K562 (cell line): ENCODE data around the gene CPZ. TPM values are rescaled to one million over a fixed set of nuclear protein-coding genes. Genes with fewer than 3 reads are reported as not detected.

Source experiments
- ATAC-seq: fragments of 200-7000 bp; cut with Tn5 transposase; 3 replicates; pipeline ENCODE4 v1.9.1; 2020; ENCODE audit warnings: moderate library complexity
- BruUV-seq: library from RNA; stranded (reverse); fragments of 400-500 nt; replicated peaks from 2 replicates; lab custom pipeline; 2021; lab: Mats Ljungman, UMichigan
- CTCF ChIA-PET: fragments of 300-600 bp; formaldehyde crosslinking; extraction: SDS; loops from one replicate; lab custom pipeline; 2021; ENCODE audit warnings: low intra/inter-chr PET ratio; lab: Yijun Ruan, JAX
- POLR2A ChIA-PET: fragments of 300-600, 350-650 bp; sonication (Branson Sonifier 250); formaldehyde crosslinking; extraction: SDS; loops from one replicate; lab custom pipeline; 2021; ENCODE audit warnings: antibody characterized with exemption, inconsistent platforms; lab: Yijun Ruan, JAX
- DNase-seq, 4 experiments: peaks; one replicate each; pipeline versions ENCODE4 v3.0.0 to v3.0.0-alpha.2; 2011 to 2018; ENCODE audit warnings: low spot score in 3 of 4, mixed read lengths in 3 of 4; ENCODE audit errors: extremely low read depth in 1 of 4
- FAIRE-seq: peaks from 2 replicates; lab custom pipeline; 2011; peaks lifted over from hg19 to GRCh38; lab: Jason Lieb, UNC
- H2AFZ ChIP-seq: 2 replicates; pipeline ENCODE4 v1.6.0; 2011; ENCODE audit warnings: low read depth, low read length, control low read depth, inconsistent platforms
- H3K27ac ChIP-seq: fragments of 200-600 bp; 3 replicates; pipeline ENCODE4 v1.8.0; 2011; ENCODE audit warnings: low read depth, mild to moderate bottlenecking, control low read depth, inconsistent platforms, low read length, moderate library complexity, mixed read lengths; ENCODE audit errors: extremely low read depth
- H3K27me3 ChIP-seq, 2 experiments: fragments of 300-600 bp in 1 of 2; 2 replicates in 1 of 2; 3 replicates in 1 of 2; pipeline versions ENCODE4 v1.6.0 to v1.8.0; 2011; ENCODE audit warnings: inconsistent platforms in 2 of 2, low read length in 2 of 2, mild to moderate bottlenecking in 1 of 2, mixed read lengths in 1 of 2, moderate library complexity in 1 of 2; ENCODE audit not compliant: control insufficient read depth in 2 of 2, insufficient read depth in 2 of 2
- H3K36me3 ChIP-seq: fragments of 300-600 bp; 3 replicates; pipeline ENCODE4 v1.8.0; 2011; ENCODE audit warnings: mild to moderate bottlenecking, low read length, inconsistent platforms; ENCODE audit not compliant: control insufficient read depth, insufficient read depth
- H3K4me1 ChIP-seq, 2 experiments: fragments of 200-600 bp in 1 of 2; replicated peaks in 1 of 2; 2 replicates in 1 of 2; 3 replicates in 1 of 2; pipeline versions ENCODE4 v1.5.1 to v1.8.0; 2011; ENCODE audit warnings: inconsistent platforms in 2 of 2, low read length in 2 of 2, mild to moderate bottlenecking in 1 of 2, mixed read lengths in 1 of 2, moderate library complexity in 1 of 2; ENCODE audit not compliant: control insufficient read depth in 2 of 2, insufficient read depth in 2 of 2
- H3K4me2 ChIP-seq: 2 replicates; pipeline ENCODE4 v1.6.1; 2011; ENCODE audit warnings: low read length, control low read depth, inconsistent platforms, mixed read lengths; ENCODE audit not compliant: insufficient read depth
- H3K4me3 ChIP-seq: fragments of 200-600 bp; sonication (generic), shearing (Covaris generic); 2 replicates; pipeline ENCODE4 v1.5.1; 2016; ENCODE audit warnings: control low read depth, inconsistent platforms
- H3K79me2 ChIP-seq: fragments of 200-600 bp; 3 replicates; pipeline ENCODE4 v1.8.0; 2011; ENCODE audit warnings: low read length, inconsistent platforms; ENCODE audit not compliant: control insufficient read depth, insufficient read depth
- H3K9ac ChIP-seq, 2 experiments: 2 replicates each; pipeline versions ENCODE4 v1.6.0 to v1.6.1; 2011; ENCODE audit warnings: low read depth in 2 of 2, low read length in 2 of 2, control low read depth in 1 of 2, inconsistent platforms in 1 of 2, mild to moderate bottlenecking in 1 of 2, mixed read lengths in 1 of 2; ENCODE audit not compliant: insufficient read depth in 1 of 2
- H3K9me1 ChIP-seq: one replicate; pipeline ENCODE4 v1.6.0; 2011; ENCODE audit warnings: inconsistent platforms, mild to moderate bottlenecking, low read length, moderate library complexity; ENCODE audit not compliant: control insufficient read depth, insufficient read depth
- H3K9me3 ChIP-seq: replicated peaks from 2 replicates; pipeline ENCODE4 v1.5.1; 2011; ENCODE audit warnings: low read depth, low read length, inconsistent platforms; ENCODE audit not compliant: control insufficient read depth, insufficient read depth
- H4K20me1 ChIP-seq: replicated peaks from 2 replicates; pipeline ENCODE4 v1.6.1; 2011; ENCODE audit warnings: low read length, inconsistent platforms, mixed read lengths; ENCODE audit not compliant: control insufficient read depth, insufficient read depth
- BRD4 ChIP-seq: fragments of 200-600 bp; sonication (generic); IDR thresholded peaks from 2 replicates; pipeline ENCODE4 v1.6.1; 2017; ENCODE audit warnings: inconsistent platforms
- CBX1 ChIP-seq: sonication (generic); IDR thresholded peaks from 2 replicates; pipeline ENCODE4 v1.6.1; 2016; ENCODE audit warnings: antibody characterized with exemption, low read depth, mild to moderate bottlenecking
- MTF1 ChIP-seq: fragments of 250-450 bp; sonication (Bioruptor Pico); IDR thresholded peaks from 2 replicates; pipeline ENCODE4 v1.9.0; 2021; ENCODE audit warnings: moderate library complexity, mild to moderate bottlenecking, inconsistent platforms, borderline replicate concordance
- RAD51 ChIP-seq: fragments of 450-650 bp; IDR thresholded peaks from 2 replicates; pipeline ENCODE4 v1.7.1; 2016; ENCODE audit warnings: low read depth, mild to moderate bottlenecking, borderline replicate concordance
- STAT5B ChIP-seq: fragments of 250-450 bp; sonication (Bioruptor Pico); IDR thresholded peaks from 2 replicates; pipeline ENCODE4 v1.8.0; 2021; ENCODE audit warnings: mild to moderate bottlenecking, inconsistent platforms
- WHSC1 ChIP-seq: IDR thresholded peaks from one replicate; pipeline ENCODE4 v1.6.1; 2012; ENCODE audit warnings: low read length, control low read depth, inconsistent platforms
- ZBTB8A ChIP-seq: fragments of 450-650 bp; IDR thresholded peaks from 2 replicates; pipeline ENCODE4 v1.6.1; 2018; ENCODE audit warnings: mild to moderate bottlenecking, moderate library complexity; ENCODE audit not compliant: partially characterized antibody
- ZFPM2 ChIP-seq: fragments of 250-450 bp; sonication (Bioruptor Pico); IDR thresholded peaks from 2 replicates; pipeline ENCODE4 v1.5.1; 2022; ENCODE audit warnings: mild to moderate bottlenecking
- ZKSCAN8 ChIP-seq: fragments of 200-800 bp; sonication (Bioruptor generic); IDR thresholded peaks from 2 replicates; pipeline ENCODE4 v1.6.1; 2016; ENCODE audit warnings: missing genetic modification characterization, missing compliant biosample characterization
- ZNF780A ChIP-seq: fragments of 250-450 bp; sonication (Bioruptor Pico); IDR thresholded peaks from 2 replicates; pipeline ENCODE4 v1.5.0; 2021; ENCODE audit warnings: mild to moderate bottlenecking
- WGBS: fragments of 100-300 bp; shearing (Covaris generic); methylation state at CpG from one replicate; pipeline ENCODE4 v1.1.6; 2016; ENCODE audit warnings: low coverage, mixed read lengths; ENCODE audit not compliant: insufficient coverage; ENCODE audit errors: missing lambda C conversion rate; 5-methylcytosine and 5-hydroxymethylcytosine counted together
- in situ Hi-C: fragments of 300-500 bp; cut with MboI; formaldehyde crosslinking; loops from 4 replicates; pipeline ENCODE4 v1.15.0; 2018; ENCODE audit warnings: inconsistent platforms, mixed read lengths
- intact Hi-C: fragments of 100-400 bp; cut with micrococcal nuclease; formaldehyde crosslinking; loops from 2 replicates; pipeline ENCODE4 v1.14.2; 2022
- polyA plus RNA-seq, 8 experiments: library from polyadenylated mRNA; depleted of rRNA in 4 of 8; stranded (reverse) in 5 of 8; unstranded in 3 of 8; fragments of >200 nt; fragmentation: Nextera tagmentation in 2 of 8; fragmentation: Illumina TruSeq in 1 of 8; extraction: Ambion mirVana in 2 of 8; extraction: Trizol in 1 of 8; gene quantifications; 2 replicates each; pipeline versions ENCODE4 v1.2.1 to v1.2.3, GENCODE V29; 2011 to 2014; ENCODE audit warnings: inconsistent platforms in 1 of 8, missing spikeins in 1 of 8
- total RNA-seq, 7 experiments: library from RNA; depleted of rRNA in 6 of 7; stranded (reverse); fragments of >200 nt in 6 of 7; fragmentation: Illumina TruSeq in 2 of 7; extraction: Trizol in 2 of 7; gene quantifications; 2 replicates each; pipeline versions ENCODE4 v1.2.1 to v1.2.3, GENCODE V29; 2011 to 2021; ENCODE audit warnings: low replicate concordance in 1 of 7
- TF ChIP-seq, protein P1 (sequence below): sonication (generic); formaldehyde crosslinking; IDR thresholded peaks from 2 replicates; pipeline ENCODE4 v1.8.0; 2022; ENCODE audit warnings: mild to moderate bottlenecking, missing genetic modification reagents
- TF ChIP-seq, protein P2 (sequence below): sonication (generic); formaldehyde crosslinking; IDR thresholded peaks from 2 replicates; pipeline ENCODE4 v1.8.0; 2022; ENCODE audit warnings: mild to moderate bottlenecking, missing genetic modification reagents, borderline replicate concordance
- TF ChIP-seq, protein P3 (sequence below): sonication (generic); formaldehyde crosslinking; IDR thresholded peaks from 2 replicates; pipeline ENCODE4 v1.8.0; 2022; ENCODE audit warnings: mild to moderate bottlenecking, missing genetic modification reagents

The CPZ gene
- total and polyA plus RNA-seq, 9 of the 15 experiments (the other 6 are each of a cell fraction or from before 2014, with no cell fraction given): 0.06 to 2.2 (median 1.2) TPM; not detected in 1

DNA sequence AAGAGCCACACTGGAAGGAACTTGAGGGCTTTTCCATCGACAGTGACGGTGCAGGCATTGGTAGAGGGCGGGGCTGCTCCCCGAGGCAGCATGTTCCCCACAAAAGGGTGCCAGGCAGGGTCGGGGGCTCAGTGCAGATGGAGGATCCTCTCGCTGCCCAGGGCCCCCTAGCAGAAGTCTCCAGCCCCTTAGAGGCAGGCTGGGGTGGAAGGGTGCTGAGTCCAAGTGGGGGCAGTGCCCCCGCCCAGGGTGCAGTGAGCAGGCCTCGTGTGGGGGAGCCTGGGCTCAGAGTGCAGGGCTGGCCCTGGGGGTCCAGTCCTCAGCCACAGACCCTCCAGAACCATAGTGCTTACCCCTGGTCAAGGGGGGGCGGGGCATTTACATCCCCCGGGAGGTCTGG, 9.0 kb downstream of the CPZ start (continued):
- no peak for TF ChIP-seq ZNF780A
- no peak for TF ChIP-seq WHSC1
- TF ChIP-seq, protein P1, sequence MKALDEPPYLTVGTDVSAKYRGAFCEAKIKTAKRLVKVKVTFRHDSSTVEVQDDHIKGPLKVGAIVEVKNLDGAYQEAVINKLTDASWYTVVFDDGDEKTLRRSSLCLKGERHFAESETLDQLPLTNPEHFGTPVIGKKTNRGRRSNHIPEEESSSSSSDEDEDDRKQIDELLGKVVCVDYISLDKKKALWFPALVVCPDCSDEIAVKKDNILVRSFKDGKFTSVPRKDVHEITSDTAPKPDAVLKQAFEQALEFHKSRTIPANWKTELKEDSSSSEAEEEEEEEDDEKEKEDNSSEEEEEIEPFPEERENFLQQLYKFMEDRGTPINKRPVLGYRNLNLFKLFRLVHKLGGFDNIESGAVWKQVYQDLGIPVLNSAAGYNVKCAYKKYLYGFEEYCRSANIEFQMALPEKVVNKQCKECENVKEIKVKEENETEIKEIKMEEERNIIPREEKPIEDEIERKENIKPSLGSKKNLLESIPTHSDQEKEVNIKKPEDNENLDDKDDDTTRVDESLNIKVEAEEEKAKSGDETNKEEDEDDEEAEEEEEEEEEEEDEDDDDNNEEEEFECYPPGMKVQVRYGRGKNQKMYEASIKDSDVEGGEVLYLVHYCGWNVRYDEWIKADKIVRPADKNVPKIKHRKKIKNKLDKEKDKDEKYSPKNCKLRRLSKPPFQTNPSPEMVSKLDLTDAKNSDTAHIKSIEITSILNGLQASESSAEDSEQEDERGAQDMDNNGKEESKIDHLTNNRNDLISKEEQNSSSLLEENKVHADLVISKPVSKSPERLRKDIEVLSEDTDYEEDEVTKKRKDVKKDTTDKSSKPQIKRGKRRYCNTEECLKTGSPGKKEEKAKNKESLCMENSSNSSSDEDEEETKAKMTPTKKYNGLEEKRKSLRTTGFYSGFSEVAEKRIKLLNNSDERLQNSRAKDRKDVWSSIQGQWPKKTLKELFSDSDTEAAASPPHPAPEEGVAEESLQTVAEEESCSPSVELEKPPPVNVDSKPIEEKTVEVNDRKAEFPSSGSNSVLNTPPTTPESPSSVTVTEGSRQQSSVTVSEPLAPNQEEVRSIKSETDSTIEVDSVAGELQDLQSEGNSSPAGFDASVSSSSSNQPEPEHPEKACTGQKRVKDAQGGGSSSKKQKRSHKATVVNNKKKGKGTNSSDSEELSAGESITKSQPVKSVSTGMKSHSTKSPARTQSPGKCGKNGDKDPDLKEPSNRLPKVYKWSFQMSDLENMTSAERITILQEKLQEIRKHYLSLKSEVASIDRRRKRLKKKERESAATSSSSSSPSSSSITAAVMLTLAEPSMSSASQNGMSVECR: no peak

DNA sequence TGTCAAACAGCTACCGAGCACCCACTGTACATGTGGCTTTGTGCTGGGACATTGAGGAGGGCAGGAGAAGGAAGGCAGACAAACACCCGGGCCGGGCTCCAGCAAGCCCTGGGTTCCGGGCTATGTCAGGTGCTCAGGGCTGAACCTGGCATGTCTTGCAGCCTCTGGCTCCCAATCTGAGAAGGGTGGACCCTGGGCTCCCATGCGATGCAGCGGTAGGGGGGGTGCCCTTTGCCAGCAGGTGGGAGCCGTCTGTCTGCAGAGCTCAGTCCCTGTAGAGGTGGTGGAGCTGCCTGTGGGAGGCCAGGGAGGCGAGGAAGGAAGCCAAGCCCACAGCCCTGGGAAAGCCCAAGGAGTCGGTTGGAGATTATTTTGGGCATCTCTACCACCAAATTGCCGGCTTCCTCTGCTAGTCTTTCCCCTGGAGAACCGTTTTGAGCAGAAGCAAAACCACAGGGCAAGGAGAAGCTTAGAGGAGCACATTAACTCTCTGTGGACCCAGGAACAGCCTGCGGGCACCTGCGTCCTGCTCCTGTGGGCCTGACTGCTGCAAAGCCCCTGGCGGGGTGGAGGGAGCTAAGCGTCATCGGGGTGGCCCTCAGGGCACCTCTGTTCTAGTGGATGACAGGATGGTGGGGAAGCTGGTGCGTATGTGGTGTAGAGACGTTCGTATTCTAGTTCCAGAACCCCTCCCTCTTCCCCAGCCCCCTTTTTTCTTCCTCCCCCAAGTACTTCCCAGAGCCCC, 10.3 kb downstream of the CPZ start:
- in situ Hi-C loops (no loop called here), intact Hi-C loops (loop anchor here (10.0 kb wide), 1 partner anchor 312 kb away; no protein-coding TSS in a partner anchor)
- DNase-seq (no peak), ATAC-seq (no peak), FAIRE-seq (no peak)
- Histone ChIP-seq H3K27ac (no peak overlapping the region), H3K4me1 (peaks cover 0 to 41% of the 10 kb centered on the region in 2 experiments; a peak in 2 of 5 replicates), H3K4me3 (no peak overlapping the region), H3K79me2 (no peaks in the 10 kb centered on the region), H3K9me3 (no peaks in the 10 kb centered on the region), H3K27me3 (no peaks in the 10 kb centered on the region), H4K20me1 (no peaks in the 10 kb centered on the region), H3K4me2 (no peak overlapping the region), H2AFZ (no peak overlapping the region), H3K9me1 (no peaks in the 10 kb centered on the region), H3K9ac (no peak overlapping the region), H3K36me3 (no peaks in the 10 kb centered on the region)
- ChIA-PET CTCF (no interaction called here), POLR2A (interaction anchor here (0.6 to 1.7 kb wide), 3 partner anchors 12 to 134 kb away, joined by 3 to 4 read pairs (median 4); no protein-coding TSS in a partner anchor)
- 20% methylated on average over 15 of the region's 19 CpGs for WGBS
- no TSS peak for BruUV-seq
- TF ChIP-seq, protein P2, sequence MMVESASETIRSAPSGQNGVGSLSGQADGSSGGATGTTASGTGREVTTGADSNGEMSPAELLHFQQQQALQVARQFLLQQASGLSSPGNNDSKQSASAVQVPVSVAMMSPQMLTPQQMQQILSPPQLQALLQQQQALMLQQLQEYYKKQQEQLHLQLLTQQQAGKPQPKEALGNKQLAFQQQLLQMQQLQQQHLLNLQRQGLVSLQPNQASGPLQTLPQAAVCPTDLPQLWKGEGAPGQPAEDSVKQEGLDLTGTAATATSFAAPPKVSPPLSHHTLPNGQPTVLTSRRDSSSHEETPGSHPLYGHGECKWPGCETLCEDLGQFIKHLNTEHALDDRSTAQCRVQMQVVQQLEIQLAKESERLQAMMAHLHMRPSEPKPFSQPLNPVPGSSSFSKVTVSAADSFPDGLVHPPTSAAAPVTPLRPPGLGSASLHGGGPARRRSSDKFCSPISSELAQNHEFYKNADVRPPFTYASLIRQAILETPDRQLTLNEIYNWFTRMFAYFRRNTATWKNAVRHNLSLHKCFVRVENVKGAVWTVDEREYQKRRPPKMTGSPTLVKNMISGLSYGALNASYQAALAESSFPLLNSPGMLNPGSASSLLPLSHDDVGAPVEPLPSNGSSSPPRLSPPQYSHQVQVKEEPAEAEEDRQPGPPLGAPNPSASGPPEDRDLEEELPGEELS (CRISPR knock-in tag): no peak
- no peak for TF ChIP-seq CBX1
- TF ChIP-seq STAT5B: no peak
- TF ChIP-seq ZBTB8A: no peak
- TF ChIP-seq, protein P3, sequence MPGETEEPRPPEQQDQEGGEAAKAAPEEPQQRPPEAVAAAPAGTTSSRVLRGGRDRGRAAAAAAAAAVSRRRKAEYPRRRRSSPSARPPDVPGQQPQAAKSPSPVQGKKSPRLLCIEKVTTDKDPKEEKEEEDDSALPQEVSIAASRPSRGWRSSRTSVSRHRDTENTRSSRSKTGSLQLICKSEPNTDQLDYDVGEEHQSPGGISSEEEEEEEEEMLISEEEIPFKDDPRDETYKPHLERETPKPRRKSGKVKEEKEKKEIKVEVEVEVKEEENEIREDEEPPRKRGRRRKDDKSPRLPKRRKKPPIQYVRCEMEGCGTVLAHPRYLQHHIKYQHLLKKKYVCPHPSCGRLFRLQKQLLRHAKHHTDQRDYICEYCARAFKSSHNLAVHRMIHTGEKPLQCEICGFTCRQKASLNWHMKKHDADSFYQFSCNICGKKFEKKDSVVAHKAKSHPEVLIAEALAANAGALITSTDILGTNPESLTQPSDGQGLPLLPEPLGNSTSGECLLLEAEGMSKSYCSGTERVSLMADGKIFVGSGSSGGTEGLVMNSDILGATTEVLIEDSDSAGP (CRISPR knock-in tag): no peak
- no peak for TF ChIP-seq BRD4
- TF ChIP-seq MTF1: no peak
- no peak for TF ChIP-seq RAD51
- TF ChIP-seq ZFPM2 (CRISPR knock-in tag): no peak
- TF ChIP-seq ZKSCAN8 (CRISPR knock-in tag): no peak
